ENCODE results near the gene CEP295NL. TPM values are rescaled to one million over a fixed set of nuclear protein-coding genes. Genes with fewer than 3 reads are reported as not detected.

Gene CEP295NL
- total and polyA plus RNA-seq, 11 donors, result 0.23 to 3.3 (median 0.52) TPM

DNA sequence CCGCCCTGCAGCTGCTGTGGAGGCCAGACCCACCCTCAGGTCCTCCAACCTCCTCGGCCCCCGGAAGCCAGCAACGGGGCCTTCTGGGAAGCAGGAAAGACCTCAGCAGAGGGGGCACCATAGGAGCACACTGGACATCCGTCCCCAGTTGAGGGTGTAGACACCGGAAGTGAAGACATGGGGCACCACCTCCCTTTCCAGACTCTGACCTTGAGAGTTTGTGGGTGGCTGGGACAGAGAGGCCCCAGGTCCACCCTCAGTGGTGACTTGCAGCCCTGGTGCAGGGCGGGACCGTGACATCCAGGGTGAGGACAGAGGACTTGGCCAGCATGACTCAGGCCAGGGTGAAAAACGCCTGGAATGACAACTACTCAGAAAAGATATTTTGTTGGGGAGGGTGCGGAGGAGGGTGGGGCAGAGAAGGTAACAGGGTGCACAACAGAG is 19.9 kb downstream of the CEP295NL start:
- Histone ChIP-seq H3K4me3 (peak overlapping the region in 9 of 12 donors; percentile 25 to 50 (median 30)), H3K9me3 (no peaks in the 10 kb centered on the region), H3K36me3 (peaks cover 0 to 2% (median 0%) of the 10 kb centered on the region in 9 donors), H3K27ac (peak overlapping the region; percentile 86 to 98 (median 96)), H3K4me1 (peaks cover 9 to 78% (median 71%) of the 10 kb centered on the region in 12 donors), H3K27me3 (no peaks in the 10 kb centered on the region)
- 7 to 14% (median 10%) methylated on average over 7 to 10 of the region's 10 CpGs for WGBS, 4 donors
- no peak for TF ChIP-seq POLR2A (IDR thresholded peaks at IDR 0.05)
- TF ChIP-seq, protein P1, sequence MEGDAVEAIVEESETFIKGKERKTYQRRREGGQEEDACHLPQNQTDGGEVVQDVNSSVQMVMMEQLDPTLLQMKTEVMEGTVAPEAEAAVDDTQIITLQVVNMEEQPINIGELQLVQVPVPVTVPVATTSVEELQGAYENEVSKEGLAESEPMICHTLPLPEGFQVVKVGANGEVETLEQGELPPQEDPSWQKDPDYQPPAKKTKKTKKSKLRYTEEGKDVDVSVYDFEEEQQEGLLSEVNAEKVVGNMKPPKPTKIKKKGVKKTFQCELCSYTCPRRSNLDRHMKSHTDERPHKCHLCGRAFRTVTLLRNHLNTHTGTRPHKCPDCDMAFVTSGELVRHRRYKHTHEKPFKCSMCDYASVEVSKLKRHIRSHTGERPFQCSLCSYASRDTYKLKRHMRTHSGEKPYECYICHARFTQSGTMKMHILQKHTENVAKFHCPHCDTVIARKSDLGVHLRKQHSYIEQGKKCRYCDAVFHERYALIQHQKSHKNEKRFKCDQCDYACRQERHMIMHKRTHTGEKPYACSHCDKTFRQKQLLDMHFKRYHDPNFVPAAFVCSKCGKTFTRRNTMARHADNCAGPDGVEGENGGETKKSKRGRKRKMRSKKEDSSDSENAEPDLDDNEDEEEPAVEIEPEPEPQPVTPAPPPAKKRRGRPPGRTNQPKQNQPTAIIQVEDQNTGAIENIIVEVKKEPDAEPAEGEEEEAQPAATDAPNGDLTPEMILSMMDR (IDR thresholded peaks at IDR 0.05), result peak in 1 of 12 donors; percentile 7
- intact Hi-C loops (cut with DNase I), result loop anchor here in 7 of 10 donors (2.0 to 5.0 kb wide), 4 partner anchors 39 to 49 kb away; partner anchors contain the start of genes TIMP2 (in 2 of the 7) and USP36 (in 1 of the 7)
- ATAC-seq, result peak; percentile 53 to 77 (median 76)
- peak in 4 of 5 donors; percentile 76 to 90 (median 82) for DNase-seq

DNA sequence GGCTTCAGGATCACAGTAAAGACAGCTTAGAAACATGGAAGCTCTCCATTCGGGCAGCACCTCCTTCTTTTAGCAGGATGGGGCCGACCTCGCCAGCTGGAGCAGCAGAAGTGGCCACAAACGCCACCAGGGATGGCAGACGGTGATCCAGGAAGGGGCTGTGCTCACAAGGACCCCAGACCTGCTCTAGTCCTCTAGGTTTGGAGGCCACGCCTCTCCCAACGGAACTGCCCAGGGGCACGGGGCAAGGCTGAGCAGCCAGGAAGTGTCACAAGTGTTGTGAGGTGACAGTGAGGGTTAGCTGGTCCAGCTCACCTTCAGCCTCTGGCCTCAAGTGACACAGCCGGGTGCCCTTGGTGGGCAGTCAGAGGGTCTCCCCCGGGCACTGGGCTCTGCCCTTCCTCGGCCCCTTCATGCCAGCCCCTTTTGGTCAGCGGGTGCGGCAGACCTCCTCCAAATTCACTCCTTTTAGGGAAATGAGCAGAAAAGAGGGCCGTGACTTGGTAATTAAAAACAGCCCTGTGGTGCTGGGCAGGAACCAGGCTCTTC is 20.4 kb downstream of the CEP295NL start:
- peaks cover 0 to 5% (median 0%) of the 10 kb centered on the region in 9 donors for H3K36me3 ChIP-seq
- WGBS, 4 donors, result 41 to 52% (median 46%) methylated on average over 10 to 14 of the region's 14 CpGs
- H3K4me1 ChIP-seq, result peaks cover 9 to 78% (median 71%) of the 10 kb centered on the region in 12 donors
- intact Hi-C loops (cut with DNase I), result loop anchor here in 7 of 10 donors (2.0 to 5.0 kb wide), 4 partner anchors 40 to 50 kb away; partner anchors contain the start of genes TIMP2 (in 2 of the 7) and USP36 (in 1 of the 7)
- H3K4me3 ChIP-seq, result peak overlapping the region in 8 of 12 donors; percentile 12 to 50 (median 33)
- peak overlapping the region; percentile 86 to 98 (median 96) for H3K27ac ChIP-seq
- TF ChIP-seq, protein P1 (IDR thresholded peaks at IDR 0.05), result no peak
- TF ChIP-seq POLR2A (IDR thresholded peaks at IDR 0.05), result no peak
- no peaks in the 10 kb centered on the region for H3K27me3 ChIP-seq
- H3K9me3 ChIP-seq, result no peaks in the 10 kb centered on the region
- DNase-seq, result peak in 2 of 5 donors; percentile 41 to 61
- ATAC-seq, result peak in 2 of 4 donors; percentile 2 to 3

DNA sequence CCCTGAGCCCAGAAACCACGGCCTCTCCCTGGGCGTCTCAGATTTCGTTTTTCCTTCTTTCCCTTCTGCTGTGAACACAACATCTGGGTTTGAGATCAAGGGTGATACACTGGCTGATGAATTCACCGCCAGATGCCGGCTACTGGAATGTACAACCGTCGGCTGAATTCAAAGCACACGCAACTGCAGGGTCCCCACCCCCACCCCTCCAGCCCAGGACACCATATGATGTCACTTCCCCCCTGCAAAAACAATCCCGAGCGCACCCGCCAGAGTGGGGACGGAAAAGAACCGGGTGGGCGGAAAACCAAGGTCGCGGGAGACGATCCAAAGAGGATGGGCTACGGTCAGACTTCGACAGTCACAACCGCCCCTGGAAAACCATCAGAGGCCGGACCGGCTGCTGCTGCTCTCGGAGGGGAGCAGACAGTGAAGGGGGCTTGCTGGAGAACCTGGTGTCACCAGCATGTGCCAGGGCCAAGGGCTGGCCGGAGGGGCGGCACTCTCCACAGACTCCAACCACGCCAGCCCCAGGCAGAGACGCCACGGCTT is 23.3 kb downstream of the CEP295NL start:
- peak overlapping the region in 10 of 12 donors; percentile 11 to 48 (median 34) for H3K4me3 ChIP-seq
- H3K27ac ChIP-seq, result peak overlapping the region; percentile 78 to 98 (median 92)
- TF ChIP-seq, protein P1 (IDR thresholded peaks at IDR 0.05), result no peak
- TF ChIP-seq POLR2A (IDR thresholded peaks at IDR 0.05), result no peak
- no peaks in the 10 kb centered on the region for H3K9me3 ChIP-seq
- H3K4me1 ChIP-seq, result peaks cover 6 to 84% (median 72%) of the 10 kb centered on the region in 12 donors
- 38 to 68% (median 43%) methylated on average over 18 to 28 of the region's 28 CpGs for WGBS, 4 donors
- DNase-seq, result peak; percentile 84 to 91 (median 90)
- peaks cover 0 to 5% (median 0%) of the 10 kb centered on the region in 9 donors for H3K36me3 ChIP-seq
- intact Hi-C loops (cut with DNase I), result loop anchor here in 6 of 10 donors (5.0 kb wide), 3 partner anchors 43 to 53 kb away; partner anchors contain the start of gene TIMP2 (in 2 of the 6)
- ATAC-seq, result peak; percentile 14 to 59 (median 36)
- H3K27me3 ChIP-seq, result no peaks in the 10 kb centered on the region
